ENCODE results near the gene GHR.
A peak's percentile ranks its signal among the peaks of the same experiment; 100 is the strongest.

Gene GHR

DNA sequence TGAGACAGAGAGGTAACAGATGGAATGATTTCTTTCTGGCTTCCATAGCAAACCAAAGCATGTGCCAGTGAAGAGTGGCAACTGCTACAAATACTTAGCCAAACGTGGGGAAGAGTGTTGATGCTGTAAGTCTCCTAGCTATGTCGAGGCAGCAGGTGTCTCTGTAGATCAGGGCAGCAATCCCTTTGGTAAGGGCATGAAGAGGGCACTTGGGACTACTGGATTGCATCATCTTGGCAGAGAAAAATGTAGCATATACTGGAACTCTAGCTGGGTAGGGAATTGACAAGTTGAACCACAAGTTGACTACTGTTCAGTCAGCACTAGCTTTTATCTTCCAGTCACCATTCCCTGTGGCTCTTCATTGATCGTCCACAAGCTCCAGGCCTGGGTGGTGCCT is 75.8 kb downstream of the GHR start:
- H3K27ac ChIP-seq: no peak overlapping the region
- no peak for TF ChIP-seq CTCF (conservative IDR thresholded peaks at IDR 0.05)

DNA sequence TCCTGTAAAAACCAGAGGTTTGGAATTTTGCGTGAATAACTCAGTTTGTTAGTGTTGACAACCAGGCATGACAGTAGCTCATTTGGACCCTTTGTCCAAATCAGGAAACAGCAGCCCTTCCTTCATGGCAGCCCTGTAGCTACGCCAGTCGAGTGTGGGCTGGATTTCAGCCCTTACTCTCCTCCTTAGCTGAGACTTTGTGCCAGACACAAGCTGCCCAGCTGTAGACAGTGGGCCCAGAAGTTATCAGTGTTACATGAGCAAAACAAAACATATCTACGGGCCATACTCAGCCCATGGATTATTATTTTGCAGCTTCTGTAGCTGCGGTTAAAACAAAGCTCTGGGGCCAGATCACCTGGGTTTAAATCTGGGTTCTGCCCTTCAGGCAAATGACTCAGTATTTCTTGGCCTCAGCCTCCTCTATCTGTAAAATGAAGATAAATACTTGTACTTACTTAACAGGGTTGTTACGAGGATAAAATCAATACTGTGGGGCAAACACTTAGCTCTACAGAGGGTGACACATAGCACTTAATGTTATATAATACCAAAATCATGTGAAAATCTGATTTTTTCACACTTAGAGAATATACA is 76.9 kb downstream of the GHR start:
- no peak for TF ChIP-seq CTCF (conservative IDR thresholded peaks at IDR 0.05)
- no peak overlapping the region; the same call in 1 of the 2 replicates for H3K27ac ChIP-seq

- H3K27ac ChIP-seq: no peak overlapping the region
- TF ChIP-seq CTCF (conservative IDR thresholded peaks at IDR 0.05): no peak
These were observed 79.6 kb downstream of the GHR start for GRCh38 chr5:42502613-42503470.

- H3K27ac ChIP-seq: peak overlapping the region; percentile 6
- no peak for TF ChIP-seq CTCF (conservative IDR thresholded peaks at IDR 0.05)
These were observed 83.4 kb downstream of the GHR start for GRCh38 chr5:42506662-42507061.

GRCh38 chr5:42507451-42508097 is 84.3 kb downstream of the GHR start:
- no peak overlapping the region for H3K27ac ChIP-seq
- no peak for TF ChIP-seq CTCF (conservative IDR thresholded peaks at IDR 0.05)

GRCh38 chr5:42513246-42513645 is 90.0 kb downstream of the GHR start:
- TF ChIP-seq CTCF (conservative IDR thresholded peaks at IDR 0.05): no peak
- H3K27ac ChIP-seq: peak overlapping the region; percentile 73

DNA sequence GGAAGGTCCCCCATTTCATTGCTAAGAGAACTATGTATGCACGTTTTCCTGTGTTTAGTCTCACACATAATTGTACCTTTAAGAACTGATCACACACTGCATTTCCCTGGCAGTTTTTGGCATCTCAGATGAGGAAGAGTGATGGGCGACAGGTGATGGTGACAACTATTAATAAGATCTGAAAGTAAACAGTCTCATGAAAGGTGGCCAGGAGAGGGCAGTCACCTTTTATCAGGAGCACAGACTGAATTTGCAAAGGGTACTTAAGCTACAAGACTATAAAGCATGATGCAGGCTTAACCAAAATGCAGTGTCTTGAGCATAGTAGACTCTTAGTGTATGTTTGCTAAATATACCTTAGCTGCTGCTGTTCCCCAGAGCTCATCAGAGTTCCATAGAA is 91.5 kb downstream of the GHR start:
- peak; percentile 71 for TF ChIP-seq CTCF (conservative IDR thresholded peaks at IDR 0.05)
- peak overlapping the region; percentile 73 for H3K27ac ChIP-seq
